Skeletal muscle satellite cell (primary cell): Measurements from ENCODE around the gene NOP16.

Experiments used
- H3K27me3 ChIP-seq: 2 replicates; pipeline ENCODE4 v1.7.0; 2013; ENCODE audit warnings: low read length; ENCODE audit not compliant: control insufficient read depth, insufficient read depth
- H3K36me3 ChIP-seq: 2 replicates; pipeline ENCODE4 v1.7.0; 2013; ENCODE audit warnings: mild to moderate bottlenecking, control low read depth, low read length; ENCODE audit not compliant: insufficient read depth
- H3K4me1 ChIP-seq: 2 replicates; pipeline ENCODE4 v1.7.0; 2013; ENCODE audit warnings: low read length; ENCODE audit not compliant: control insufficient read depth, insufficient read depth
- H3K4me2 ChIP-seq: 2 replicates; pipeline ENCODE4 v1.7.0; 2013; ENCODE audit warnings: mild to moderate bottlenecking, low read length
- H3K4me3 ChIP-seq: 2 replicates; pipeline ENCODE4 v1.7.0; 2013; ENCODE audit warnings: low read length
- H3K9ac ChIP-seq: 2 replicates; pipeline ENCODE4 v1.7.0; 2013; ENCODE audit warnings: mild to moderate bottlenecking, low read depth, low read length, moderate library complexity
- H3K9me3 ChIP-seq: replicated peaks from 2 replicates; pipeline ENCODE4 v1.7.0; 2013; ENCODE audit warnings: mild to moderate bottlenecking, control low read depth, low read length

The NOP16 gene

DNA sequence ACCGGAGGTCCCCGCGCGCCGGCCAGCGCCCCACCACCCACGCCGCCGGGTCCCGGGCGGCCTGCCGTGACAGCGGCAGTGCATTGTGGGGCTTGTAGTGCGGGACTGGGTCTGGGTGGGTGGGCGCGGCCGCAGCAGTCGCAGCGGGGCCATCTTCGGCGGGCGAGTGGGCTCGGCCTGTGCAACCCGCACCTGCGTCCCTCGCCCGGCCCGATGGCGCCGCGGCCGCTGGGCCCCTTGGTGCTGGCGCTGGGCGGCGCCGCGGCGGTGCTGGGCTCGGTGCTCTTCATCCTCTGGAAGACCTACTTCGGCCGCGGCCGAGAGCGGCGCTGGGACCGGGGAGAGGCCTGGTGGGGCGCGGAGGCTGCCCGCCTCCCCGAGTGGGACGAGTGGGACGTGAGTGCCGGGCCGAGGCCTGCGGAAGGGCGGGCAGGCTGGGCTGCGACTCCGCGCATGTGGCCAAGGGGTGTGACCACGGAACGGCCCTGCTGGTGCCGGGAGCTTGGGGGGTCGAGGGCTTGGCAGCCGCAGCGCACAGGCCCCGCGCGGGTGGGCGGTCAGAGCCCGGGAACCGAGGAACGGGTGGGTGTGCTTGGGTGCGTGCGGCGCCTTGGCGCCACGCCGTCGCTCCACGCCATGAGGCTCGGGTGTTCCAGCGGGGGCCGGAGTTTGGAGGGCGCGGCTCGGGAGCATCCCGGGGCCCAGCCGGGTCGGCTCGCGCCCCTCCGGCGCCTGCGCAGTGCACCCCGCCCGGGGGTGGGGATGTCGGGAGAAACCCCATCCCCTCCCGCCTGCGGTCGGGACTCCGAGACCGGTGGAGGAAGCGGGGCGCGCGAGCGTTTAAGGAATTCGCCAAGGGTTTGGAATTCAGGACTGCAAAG, 22.8 kb downstream of the NOP16 start, which contains the start of gene ARL10:
TSS of gene ARL10 (plus strand) at position 137 of the 881 bp plus-strand sequence. CDS start at position 214, 77 bp downstream.
- H3K9ac ChIP-seq = peak within 1 kb of the TSS; percentile 88

DNA sequence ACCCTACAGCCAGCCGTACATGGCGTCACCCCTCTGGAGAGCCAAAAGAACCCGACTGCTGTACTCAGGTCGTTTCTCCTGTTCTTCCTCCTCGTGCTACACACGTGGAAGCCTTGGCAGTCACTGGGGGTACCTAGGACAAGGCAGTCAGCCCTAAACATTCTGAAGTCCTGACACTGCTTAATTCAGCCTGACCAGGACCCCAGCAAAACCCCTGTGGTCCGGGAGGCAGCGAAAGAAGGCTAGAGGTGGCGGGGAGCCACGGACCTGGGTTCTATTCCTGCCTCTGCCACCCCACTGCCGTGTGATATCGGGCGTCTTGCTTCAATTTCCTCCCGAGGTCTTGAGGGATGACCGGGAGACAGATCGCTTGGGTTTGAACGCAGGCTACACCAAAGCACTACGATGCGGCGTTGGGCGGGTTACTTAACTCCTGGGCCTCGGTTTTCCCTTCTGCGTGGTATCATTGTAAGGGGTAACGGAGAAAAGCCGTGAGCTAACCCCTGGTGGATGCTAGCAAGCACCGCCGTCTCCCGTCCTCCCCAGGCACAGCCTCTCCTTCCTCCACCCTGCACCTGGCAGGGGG, 23.5 kb downstream of the NOP16 start:
- H3K9ac ChIP-seq = peak overlapping the region; percentile 88
- peak overlapping the region; percentile 87 for H3K4me3 ChIP-seq
- peaks cover 16% of the 10 kb centered on the region for H3K36me3 ChIP-seq
- peaks cover 15% of the 10 kb centered on the region for H3K4me1 ChIP-seq
- no peaks in the 10 kb centered on the region for H3K9me3 ChIP-seq
- H3K27me3 ChIP-seq = no peaks in the 10 kb centered on the region
- H3K4me2 ChIP-seq = peak overlapping the region; percentile 92

More for the DNA sequence above, 22.8 kb downstream of the NOP16 start, which contains the start of gene ARL10:
- Histone ChIP-seq H3K36me3 (peaks cover 21% of the 10 kb centered on the region), H3K4me2 (peak within 1 kb of the TSS; percentile 92), H3K4me1 (peaks cover 13% of the 10 kb centered on the region), H3K4me3 (peak within 1 kb of the TSS; percentile 87), H3K27me3 (no peaks in the 10 kb centered on the region), H3K9me3 (no peaks in the 10 kb centered on the region)

DNA sequence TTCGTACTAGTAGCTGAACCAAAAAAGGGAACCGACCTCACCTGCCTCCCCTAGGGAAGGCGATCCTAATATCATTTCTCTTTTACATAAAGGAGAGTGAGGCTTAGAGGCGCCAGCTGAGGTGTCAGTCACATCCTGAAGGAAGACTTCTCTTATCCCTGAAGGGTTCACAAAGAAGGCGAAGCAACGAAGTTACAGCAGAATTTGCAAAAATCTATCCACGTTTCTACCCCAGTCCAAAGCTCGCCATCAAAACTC, 26.2 kb downstream of the NOP16 start:
- H3K4me3 ChIP-seq = peak overlapping the region; percentile 93
- peak overlapping the region; percentile 85 for H3K4me2 ChIP-seq
- peak overlapping the region; percentile 93 for H3K9ac ChIP-seq
- peaks cover 14% of the 10 kb centered on the region for H3K36me3 ChIP-seq
- no peaks in the 10 kb centered on the region for H3K27me3 ChIP-seq
- peaks cover 20% of the 10 kb centered on the region for H3K4me1 ChIP-seq
- H3K9me3 ChIP-seq = no peaks in the 10 kb centered on the region

DNA sequence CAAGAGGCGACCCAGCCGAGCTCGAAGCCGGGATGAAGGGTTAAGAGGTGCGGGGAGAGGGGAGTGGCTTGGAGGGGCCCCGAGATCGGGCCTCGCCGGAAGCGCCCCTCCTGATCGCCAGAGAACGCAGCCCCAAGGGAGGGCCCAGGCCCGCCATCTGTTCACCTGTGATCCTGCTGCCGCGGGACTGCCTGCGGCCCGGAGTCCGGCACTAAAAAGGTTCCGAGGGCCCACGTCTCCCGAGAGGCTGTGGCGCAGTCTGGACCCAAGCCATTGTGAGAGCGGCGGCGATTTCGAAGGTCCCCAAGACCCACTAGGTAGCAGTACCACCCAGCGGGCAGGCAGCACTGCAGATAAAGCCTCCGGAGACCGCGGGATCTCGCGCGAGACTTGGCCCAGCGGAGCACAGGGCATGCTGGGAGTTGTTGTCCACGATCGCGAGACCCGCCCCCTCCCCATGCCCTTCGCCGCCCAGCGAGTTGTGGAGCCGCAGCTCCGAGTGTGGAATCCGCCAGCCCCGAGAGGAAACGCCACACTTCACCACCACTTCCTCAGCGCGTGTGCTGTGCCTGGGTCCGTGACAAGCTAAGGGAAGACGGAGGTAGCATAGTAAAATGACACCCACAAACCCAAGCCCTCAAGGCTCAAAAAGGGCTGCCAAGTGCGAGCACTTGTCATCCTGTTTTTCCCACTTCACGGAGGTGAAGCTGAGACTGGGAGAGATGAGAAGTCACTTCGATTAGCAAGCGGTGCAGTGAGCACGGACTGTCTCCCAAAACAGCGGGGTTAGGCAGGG, 26.8 kb downstream of the NOP16 start, which contains the start of gene KIAA1191:
TSS of gene KIAA1191 (minus strand) at position 328 of the 796 bp plus-strand sequence. CDS start 2,256 bp downstream, outside the sequence.
- Histone ChIP-seq H3K9me3 (no peaks in the 10 kb centered on the region), H3K36me3 (peaks cover 16% of the 10 kb centered on the region), H3K4me1 (peaks cover 20% of the 10 kb centered on the region)

DNA sequence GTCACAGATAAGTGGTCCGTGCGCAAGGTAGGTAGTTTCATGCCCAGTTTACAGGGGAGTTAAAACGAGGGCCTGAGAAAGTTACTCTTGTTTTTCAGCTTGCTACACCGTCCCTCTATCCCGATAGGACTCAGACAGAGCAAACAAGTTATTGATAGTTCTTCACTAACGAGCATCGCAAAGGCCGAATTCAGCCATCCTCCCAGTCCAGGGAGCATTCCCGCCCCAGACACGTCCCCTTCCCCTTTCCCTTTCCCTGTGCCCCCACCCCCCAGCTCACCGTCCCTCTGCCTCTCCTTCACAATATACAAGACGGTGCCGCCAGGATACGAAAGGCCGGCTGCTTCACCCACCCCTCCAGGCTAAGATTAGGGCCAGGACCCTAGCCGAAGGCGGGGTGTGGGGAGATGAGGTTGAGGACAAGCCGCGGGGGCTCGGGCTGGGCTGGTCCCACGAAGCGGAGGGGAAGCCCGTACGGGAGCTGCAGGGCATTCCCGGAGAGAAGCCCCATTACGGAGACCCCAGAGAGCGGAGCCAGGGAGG, 27.4 kb downstream of the NOP16 start:
- Histone ChIP-seq H3K4me1 (peaks cover 14% of the 10 kb centered on the region), H3K9me3 (no peaks in the 10 kb centered on the region), H3K36me3 (peaks cover 19% of the 10 kb centered on the region), H3K9ac (peak overlapping the region; percentile 93), H3K4me2 (peak overlapping the region; percentile 85), H3K4me3 (peak overlapping the region; percentile 93), H3K27me3 (no peaks in the 10 kb centered on the region)

More for the DNA sequence above, 26.8 kb downstream of the NOP16 start, which contains the start of gene KIAA1191:
- peak within 1 kb of the TSS; percentile 93 for H3K4me3 ChIP-seq
- H3K9ac ChIP-seq = peak within 1 kb of the TSS; percentile 93
- H3K4me2 ChIP-seq = peak within 1 kb of the TSS; percentile 85
- no peaks in the 10 kb centered on the region for H3K27me3 ChIP-seq

DNA sequence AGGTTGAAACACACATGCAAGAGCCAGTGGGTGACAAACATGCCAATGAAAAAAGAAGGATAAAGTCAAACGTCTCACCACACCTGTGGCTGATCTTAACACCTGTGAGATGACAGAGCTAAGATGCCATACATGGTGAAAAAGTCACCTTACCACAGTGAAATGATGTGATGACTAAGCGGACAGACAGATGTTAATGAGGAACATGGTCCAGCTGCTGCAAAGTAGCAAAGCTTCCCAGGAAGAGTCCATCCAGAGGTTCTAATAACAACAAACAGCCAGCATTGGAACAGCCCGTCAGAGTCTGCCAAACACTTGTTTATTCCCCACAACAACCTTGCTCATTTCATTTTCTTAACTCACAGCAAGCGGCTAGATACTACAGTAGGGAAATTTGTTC, 28.7 kb downstream of the NOP16 start:
- peak overlapping the region; percentile 15 for H3K4me3 ChIP-seq
- H3K27me3 ChIP-seq = no peaks in the 10 kb centered on the region

DNA sequence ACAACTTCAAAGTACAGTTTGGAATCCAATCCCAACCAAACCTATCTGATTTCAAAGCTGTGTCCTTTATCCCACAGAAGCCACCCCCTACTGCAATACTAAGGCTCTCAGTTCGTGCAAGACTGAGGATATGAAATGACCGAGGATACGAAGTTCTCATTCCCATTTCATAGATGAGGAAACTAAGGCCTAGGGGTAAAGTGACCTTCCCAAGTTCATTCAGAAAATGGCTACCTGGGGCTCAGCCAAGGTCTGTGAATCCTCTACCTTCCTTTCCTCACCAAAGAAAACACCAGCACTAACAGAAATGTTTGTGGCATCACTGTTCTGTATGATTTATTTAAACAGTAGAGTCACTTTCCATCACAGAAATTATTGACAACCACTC, 32.2 kb downstream of the NOP16 start:
- no peak overlapping the region for H3K4me2 ChIP-seq
- no peak overlapping the region for H3K4me3 ChIP-seq
- no peak overlapping the region for H3K9ac ChIP-seq
- peaks cover 52% of the 10 kb centered on the region for H3K36me3 ChIP-seq
- peaks cover 7% of the 10 kb centered on the region for H3K4me1 ChIP-seq
- no peaks in the 10 kb centered on the region for H3K27me3 ChIP-seq
- H3K9me3 ChIP-seq = no peaks in the 10 kb centered on the region

More for the DNA sequence above, 28.7 kb downstream of the NOP16 start:
- Histone ChIP-seq H3K4me1 (peaks cover 11% of the 10 kb centered on the region), H3K9me3 (no peaks in the 10 kb centered on the region), H3K4me2 (peak overlapping the region; percentile 85), H3K9ac (no peak overlapping the region), H3K36me3 (peaks cover 27% of the 10 kb centered on the region)

DNA sequence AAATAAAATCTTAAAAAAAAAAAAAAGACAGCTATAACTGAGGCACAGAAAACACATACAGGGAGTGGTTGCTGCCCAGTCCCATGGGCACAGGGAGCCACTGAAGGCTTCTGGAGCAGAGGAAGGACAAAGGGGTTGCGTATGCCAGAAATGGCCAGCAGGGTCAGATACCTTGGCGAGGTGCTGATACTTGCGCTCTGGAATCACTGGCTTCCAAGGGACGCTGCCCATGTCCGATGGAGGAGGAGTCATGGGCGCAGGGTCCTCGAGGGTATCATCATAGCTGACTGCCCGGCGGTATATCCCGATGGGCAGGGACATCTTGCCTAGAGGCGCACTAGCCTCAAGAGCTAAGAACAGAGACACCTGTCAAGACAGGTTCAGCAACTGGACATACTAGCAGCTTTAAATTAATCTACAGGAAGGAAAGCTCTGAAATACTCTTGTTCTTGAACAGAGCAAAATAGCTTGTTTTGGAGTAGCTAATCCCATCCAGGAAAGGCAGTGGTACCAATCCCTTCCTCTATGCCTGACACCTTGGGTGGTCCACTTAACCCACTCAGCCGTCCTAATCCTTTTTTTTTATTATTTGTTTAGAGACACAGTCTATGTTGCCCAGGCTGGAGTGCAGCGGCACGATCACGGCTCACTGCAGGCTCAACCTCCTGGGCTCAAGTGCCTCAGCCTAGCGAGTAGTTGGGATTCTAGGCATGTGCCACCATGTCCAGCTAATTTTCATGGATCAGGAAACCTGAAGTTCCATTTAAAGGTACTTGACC, 32.8 kb downstream of the NOP16 start:
- Histone ChIP-seq H3K36me3 (peaks cover 55% of the 10 kb centered on the region), H3K4me1 (peaks cover 7% of the 10 kb centered on the region), H3K27me3 (no peaks in the 10 kb centered on the region), H3K4me3 (no peak overlapping the region), H3K9ac (no peak overlapping the region), H3K4me2 (no peak overlapping the region), H3K9me3 (no peaks in the 10 kb centered on the region)

DNA sequence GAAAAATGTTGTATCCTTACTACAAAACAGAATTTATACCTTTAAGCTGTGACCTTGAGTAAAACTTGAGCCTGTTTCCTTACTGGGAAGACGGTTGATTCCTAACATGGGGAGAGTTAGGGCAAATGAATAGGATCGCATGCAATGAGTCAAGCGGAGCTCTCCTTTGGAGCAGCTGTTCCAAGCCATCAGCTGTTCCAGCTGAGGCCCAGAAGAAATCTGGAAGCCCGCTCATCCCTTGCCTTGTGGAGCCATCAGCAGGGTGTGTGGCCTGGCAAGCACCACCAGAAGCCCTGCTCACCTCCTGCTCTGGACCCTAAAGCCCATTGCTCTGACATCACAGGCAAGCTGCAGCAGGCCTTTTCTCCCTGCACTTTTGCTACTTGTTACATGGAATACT, 34.9 kb downstream of the NOP16 start:
- no peaks in the 10 kb centered on the region for H3K4me1 ChIP-seq
- H3K4me3 ChIP-seq = no peak overlapping the region
- no peak overlapping the region for H3K9ac ChIP-seq
- H3K27me3 ChIP-seq = no peaks in the 10 kb centered on the region
- H3K4me2 ChIP-seq = no peak overlapping the region
- H3K36me3 ChIP-seq = peaks cover 70% of the 10 kb centered on the region
- H3K9me3 ChIP-seq = no peaks in the 10 kb centered on the region

DNA sequence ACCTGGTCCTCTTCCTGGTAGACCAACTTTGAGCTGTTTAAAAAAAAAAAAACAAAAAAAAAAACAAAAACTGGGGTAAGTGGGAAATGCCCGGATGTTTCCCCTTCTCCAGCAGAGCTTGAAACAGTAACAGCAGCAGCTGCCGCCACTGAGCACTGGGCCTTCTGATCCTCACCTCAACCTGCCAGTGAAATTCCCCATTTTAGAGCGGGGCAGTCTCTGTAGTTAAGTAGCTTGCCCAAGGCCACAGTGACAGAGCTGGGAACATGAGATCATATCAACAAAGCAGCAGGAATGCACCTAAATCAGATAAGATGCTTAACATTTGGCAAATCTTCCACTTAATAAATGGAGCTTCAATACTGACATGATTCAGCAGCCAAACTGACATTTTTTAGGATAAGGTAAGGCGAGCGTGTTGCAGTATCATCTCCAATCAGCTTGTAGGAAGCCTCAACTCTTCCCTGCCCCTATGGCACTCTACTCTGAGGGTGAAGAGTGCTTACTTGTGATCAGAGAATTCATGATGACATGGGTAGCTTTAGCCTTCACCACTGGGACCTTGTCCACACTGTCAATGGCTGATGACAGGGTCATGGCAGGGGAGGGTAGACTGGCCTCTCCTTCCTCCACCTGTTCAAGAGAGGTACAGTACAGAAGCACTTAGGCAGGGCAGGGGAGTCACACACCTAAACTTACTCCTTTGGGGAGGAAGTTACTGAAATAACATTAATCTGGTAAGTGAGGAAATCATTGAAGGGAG, 36.1 kb downstream of the NOP16 start:
- no peak overlapping the region for H3K4me2 ChIP-seq
- peaks cover 78% of the 10 kb centered on the region for H3K36me3 ChIP-seq
- H3K4me1 ChIP-seq = no peaks in the 10 kb centered on the region
- H3K9me3 ChIP-seq = no peaks in the 10 kb centered on the region
- no peak overlapping the region for H3K4me3 ChIP-seq
- H3K27me3 ChIP-seq = no peaks in the 10 kb centered on the region
- no peak overlapping the region for H3K9ac ChIP-seq
